OCI-LY7 (cell line): ENCODE data around the gene MARCO. TPM values are rescaled to one million over a fixed set of nuclear protein-coding genes. Genes with fewer than 3 reads are reported as not detected.

Source experiments
- BruUV-seq: library from RNA; stranded (reverse); fragments of 400-500 nt; replicated peaks from 2 replicates; lab custom pipeline; 2021; lab: Mats Ljungman, UMichigan
- CTCF ChIA-PET: fragments of 300-600 bp; sonication (Branson Sonifier 250); formaldehyde crosslinking; loops from one replicate; lab custom pipeline; 2022; ENCODE audit warnings: antibody characterized with exemption; ENCODE audit not compliant: unreplicated experiment; lab: Charles Lee
- POLR2A ChIA-PET: fragments of 300-600 bp; sonication (Branson Sonifier 250); formaldehyde crosslinking; loops from one replicate; lab custom pipeline; 2022; ENCODE audit warnings: antibody characterized with exemption; lab: Charles Lee
- DNase-seq: peaks from one replicate; pipeline ENCODE4 v3.0.0-alpha.2; 2015; ENCODE audit warnings: low spot score
- H2AFZ ChIP-seq: fragments of 200-600 bp; sonication (generic), shearing (Covaris generic); 2 replicates; pipeline ENCODE4 v1.6.1; 2014; ENCODE audit warnings: mild to moderate bottlenecking, antibody characterized with exemption, low read length, moderate library complexity
- H3K27ac ChIP-seq: fragments of 200-600 bp; sonication (generic); 2 replicates; pipeline ENCODE4 v1.5.1; 2014; ENCODE audit warnings: mixed run types, low read depth, mild to moderate bottlenecking, moderate library complexity, low read length, inconsistent platforms; ENCODE audit not compliant: poor library complexity, severe bottlenecking
- H3K36me3 ChIP-seq: fragments of 200-600 bp; sonication (generic); 2 replicates; pipeline ENCODE4 v1.6.1; 2014; ENCODE audit warnings: mild to moderate bottlenecking, antibody characterized with exemption, low read length, moderate library complexity, mixed read lengths; ENCODE audit not compliant: insufficient read depth
- H3K4me1 ChIP-seq: fragments of 200-600 bp; sonication (generic); 2 replicates; pipeline ENCODE4 v1.5.1; 2014; ENCODE audit warnings: mild to moderate bottlenecking, low read length; ENCODE audit not compliant: insufficient read depth, poor library complexity, severe bottlenecking
- H3K4me2 ChIP-seq: fragments of 200-600 bp; sonication (generic); 2 replicates; pipeline ENCODE4 v1.6.1; 2014; ENCODE audit warnings: mild to moderate bottlenecking, low read length
- H3K4me3 ChIP-seq: fragments of 200-600 bp; sonication (generic); 2 replicates; pipeline ENCODE4 v1.5.1; 2014; ENCODE audit warnings: mild to moderate bottlenecking, low read depth, low read length; ENCODE audit not compliant: poor library complexity, severe bottlenecking
- H3K79me2 ChIP-seq: fragments of 200-600 bp; sonication (generic); 2 replicates; pipeline ENCODE4 v1.6.1; 2016; ENCODE audit warnings: low read depth, mild to moderate bottlenecking, low read length, moderate library complexity, mixed read lengths; ENCODE audit not compliant: insufficient read depth
- H3K9me2 ChIP-seq: fragments of 200-600 bp; sonication (generic); 2 replicates; pipeline ENCODE4 v1.6.1; 2016; ENCODE audit warnings: mild to moderate bottlenecking, low read length, mixed read lengths; ENCODE audit not compliant: insufficient read depth
- H3K9me3 ChIP-seq: fragments of 200-600 bp; sonication (generic); 2 replicates; pipeline ENCODE4 v1.6.1; 2014; ENCODE audit warnings: mild to moderate bottlenecking, mixed run types, low read length, mixed read lengths
- H4K20me1 ChIP-seq: fragments of 200-600 bp; sonication (generic); 2 replicates; pipeline ENCODE4 v1.6.1; 2014; ENCODE audit warnings: mild to moderate bottlenecking, antibody characterized with exemption, low read length, moderate library complexity, mixed read lengths; ENCODE audit not compliant: insufficient read depth
- EZH2phosphoT487 ChIP-seq: fragments of 200-600 bp; sonication (generic); IDR thresholded peaks from 2 replicates; pipeline ENCODE4 v1.6.1; 2018; ENCODE audit warnings: low read depth, borderline replicate concordance, mild to moderate bottlenecking, mixed run types, antibody characterized with exemption, low read length, moderate library complexity, mixed read lengths
- intact Hi-C: fragments of 100-400 bp; cut with micrococcal nuclease; formaldehyde crosslinking; loops from one replicate; pipeline ENCODE4 v1.10.0; 2022; ENCODE audit not compliant: unreplicated experiment
- total RNA-seq, 2 experiments: library from RNA; depleted of rRNA in 1 of 2; stranded (reverse); fragments of >200 nt in 1 of 2; shearing (Covaris generic) in 1 of 2; gene quantifications; 2 replicates each; pipeline ENCODE4 v1.2.3, GENCODE V29; 2014 to 2022
- TF ChIP-seq, protein P1 (sequence below): fragments of 200-600 bp; sonication (generic); conservative IDR thresholded peaks from 2 replicates; pipeline ENCODE4 v1.5.1; 2014; ENCODE audit warnings: mild to moderate bottlenecking, antibody characterized with exemption, low read length, moderate library complexity, mixed read lengths

MARCO gene
- total RNA-seq, 2 experiments from 2014 or later = not detected

DNA sequence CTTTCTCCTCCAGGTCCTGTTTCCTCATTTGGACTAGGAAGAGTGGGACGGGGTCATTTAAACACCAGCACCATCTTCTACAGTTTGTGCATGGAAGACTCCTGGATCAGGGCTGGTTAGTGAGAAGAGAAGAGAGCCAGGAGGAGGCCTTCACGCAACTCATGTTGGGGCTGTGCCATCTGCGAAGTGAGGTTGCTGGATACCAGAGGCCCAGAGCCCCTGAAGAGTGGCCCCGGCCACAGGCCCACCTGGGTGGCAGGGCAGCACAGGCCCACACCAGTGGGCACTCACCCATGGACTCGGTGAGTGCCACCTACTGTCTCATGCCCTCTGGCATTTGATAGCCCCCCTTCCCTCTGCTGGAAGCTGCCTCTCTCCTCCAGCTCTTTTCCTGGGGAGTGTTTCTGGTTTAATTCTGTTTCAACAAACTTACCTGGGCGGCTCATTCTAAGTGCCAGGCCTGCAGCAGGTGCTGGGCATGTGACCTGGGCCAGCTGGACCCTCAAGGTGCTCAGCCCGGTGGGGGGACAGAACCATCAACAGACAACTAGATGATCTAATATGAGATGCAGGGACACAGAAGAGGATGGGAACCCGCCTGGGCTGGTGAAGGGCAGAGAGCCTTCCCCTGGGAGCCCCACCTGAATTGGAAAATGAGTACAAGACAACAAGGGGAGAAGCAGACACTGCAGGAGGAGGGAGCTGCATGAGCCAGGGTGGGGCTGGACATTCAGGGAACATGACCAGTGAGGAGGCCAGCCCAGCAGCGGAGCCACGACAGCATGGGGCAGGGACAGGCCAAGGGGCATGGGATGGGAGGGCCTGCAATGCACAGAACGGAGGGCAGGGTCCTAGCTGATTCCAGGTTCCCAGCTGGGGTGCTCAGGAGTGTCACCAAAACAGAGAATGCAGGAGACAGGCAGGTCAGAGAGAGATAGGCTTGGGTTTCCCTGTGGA is 70.6 kb downstream of the MARCO start:
- CTCF ChIA-PET = no interaction called here
- intact Hi-C loops = no loop called here
- POLR2A ChIA-PET = interaction anchor here (0.5 kb wide), 1 partner anchor 639 kb away, joined by 3 read pairs; no protein-coding TSS in a partner anchor

GRCh38 chr2:119013671-119014070 is 71.7 kb downstream of the MARCO start:
- Histone ChIP-seq H3K36me3 (no peaks in the 10 kb centered on the region), H3K9me3 (no peaks in the 10 kb centered on the region), H3K4me3 (no peak overlapping the region), H3K27ac (no peak overlapping the region), H3K4me1 (no peaks in the 10 kb centered on the region), H4K20me1 (no peaks in the 10 kb centered on the region), H3K79me2 (no peaks in the 10 kb centered on the region), H3K4me2 (no peak overlapping the region), H2AFZ (no peak overlapping the region), H3K9me2 (no peaks in the 10 kb centered on the region)
- no TSS peak for BruUV-seq
- POLR2A ChIA-PET = interaction anchor here (0.6 kb wide), 1 partner anchor 133 kb away, joined by 3 read pairs; no protein-coding TSS in a partner anchor
- TF ChIP-seq, protein P1, sequence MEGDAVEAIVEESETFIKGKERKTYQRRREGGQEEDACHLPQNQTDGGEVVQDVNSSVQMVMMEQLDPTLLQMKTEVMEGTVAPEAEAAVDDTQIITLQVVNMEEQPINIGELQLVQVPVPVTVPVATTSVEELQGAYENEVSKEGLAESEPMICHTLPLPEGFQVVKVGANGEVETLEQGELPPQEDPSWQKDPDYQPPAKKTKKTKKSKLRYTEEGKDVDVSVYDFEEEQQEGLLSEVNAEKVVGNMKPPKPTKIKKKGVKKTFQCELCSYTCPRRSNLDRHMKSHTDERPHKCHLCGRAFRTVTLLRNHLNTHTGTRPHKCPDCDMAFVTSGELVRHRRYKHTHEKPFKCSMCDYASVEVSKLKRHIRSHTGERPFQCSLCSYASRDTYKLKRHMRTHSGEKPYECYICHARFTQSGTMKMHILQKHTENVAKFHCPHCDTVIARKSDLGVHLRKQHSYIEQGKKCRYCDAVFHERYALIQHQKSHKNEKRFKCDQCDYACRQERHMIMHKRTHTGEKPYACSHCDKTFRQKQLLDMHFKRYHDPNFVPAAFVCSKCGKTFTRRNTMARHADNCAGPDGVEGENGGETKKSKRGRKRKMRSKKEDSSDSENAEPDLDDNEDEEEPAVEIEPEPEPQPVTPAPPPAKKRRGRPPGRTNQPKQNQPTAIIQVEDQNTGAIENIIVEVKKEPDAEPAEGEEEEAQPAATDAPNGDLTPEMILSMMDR = no peak
- no peak for TF ChIP-seq EZH2phosphoT487
- CTCF ChIA-PET = no interaction called here
- intact Hi-C loops = no loop called here
- DNase-seq = no peak

More for the DNA sequence above, 70.6 kb downstream of the MARCO start:
- no peaks in the 10 kb centered on the region for H3K9me2 ChIP-seq
- TF ChIP-seq, protein P1 = no peak
- TF ChIP-seq EZH2phosphoT487 = no peak
- no peaks in the 10 kb centered on the region for H3K9me3 ChIP-seq
- no TSS peak for BruUV-seq
- H3K27ac ChIP-seq = no peak overlapping the region
- H4K20me1 ChIP-seq = no peaks in the 10 kb centered on the region
- DNase-seq = no peak
- H3K79me2 ChIP-seq = no peaks in the 10 kb centered on the region
- H2AFZ ChIP-seq = no peak overlapping the region
- H3K36me3 ChIP-seq = no peaks in the 10 kb centered on the region
- H3K4me1 ChIP-seq = no peaks in the 10 kb centered on the region
- no peak overlapping the region for H3K4me2 ChIP-seq
- no peak overlapping the region for H3K4me3 ChIP-seq

DNA sequence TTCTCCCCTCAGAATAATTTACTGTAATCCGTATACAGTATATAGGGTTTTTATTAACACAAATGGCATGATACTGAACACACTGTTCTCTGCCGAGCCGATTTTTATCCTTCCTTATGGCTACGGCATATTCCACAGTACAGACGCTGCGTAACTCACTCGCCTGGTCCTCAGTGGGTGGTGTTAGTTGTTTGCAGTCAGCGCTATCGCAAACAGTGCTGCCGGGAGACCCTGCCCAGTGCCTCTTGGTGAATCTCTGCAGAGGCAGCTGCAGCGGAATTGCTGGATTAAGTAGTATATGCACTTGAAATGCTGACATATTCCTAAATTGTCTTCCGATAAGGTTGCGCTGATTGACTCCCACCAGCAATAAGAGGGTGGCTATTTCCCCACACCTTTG is 73.9 kb downstream of the MARCO start:
- intact Hi-C loops = no loop called here
- CTCF ChIA-PET = no interaction called here

More for the DNA sequence above, 73.9 kb downstream of the MARCO start:
- no peaks in the 10 kb centered on the region for H3K79me2 ChIP-seq
- BruUV-seq = no TSS peak
- no peaks in the 10 kb centered on the region for H3K4me1 ChIP-seq
- POLR2A ChIA-PET = interaction anchor here (0.7 to 0.9 kb wide), 2 partner anchors 11 to 942 kb away, joined by 3 read pairs; no protein-coding TSS in a partner anchor
- TF ChIP-seq EZH2phosphoT487 = no peak
- TF ChIP-seq, protein P1 = no peak
- no peaks in the 10 kb centered on the region for H3K9me2 ChIP-seq
- no peak for DNase-seq
- no peaks in the 10 kb centered on the region for H3K36me3 ChIP-seq
- no peak overlapping the region for H3K27ac ChIP-seq
- H3K4me3 ChIP-seq = no peak overlapping the region
- H3K9me3 ChIP-seq = no peaks in the 10 kb centered on the region
- H4K20me1 ChIP-seq = no peaks in the 10 kb centered on the region
- no peak overlapping the region for H3K4me2 ChIP-seq
- no peak overlapping the region for H2AFZ ChIP-seq
